Measurements from ENCODE around the gene C1orf167.

C1orf167 gene

GRCh38 chr1:11787804-11788436 lies 25.9 kb downstream of the C1orf167 start:
- DNase-seq: no peak

DNA sequence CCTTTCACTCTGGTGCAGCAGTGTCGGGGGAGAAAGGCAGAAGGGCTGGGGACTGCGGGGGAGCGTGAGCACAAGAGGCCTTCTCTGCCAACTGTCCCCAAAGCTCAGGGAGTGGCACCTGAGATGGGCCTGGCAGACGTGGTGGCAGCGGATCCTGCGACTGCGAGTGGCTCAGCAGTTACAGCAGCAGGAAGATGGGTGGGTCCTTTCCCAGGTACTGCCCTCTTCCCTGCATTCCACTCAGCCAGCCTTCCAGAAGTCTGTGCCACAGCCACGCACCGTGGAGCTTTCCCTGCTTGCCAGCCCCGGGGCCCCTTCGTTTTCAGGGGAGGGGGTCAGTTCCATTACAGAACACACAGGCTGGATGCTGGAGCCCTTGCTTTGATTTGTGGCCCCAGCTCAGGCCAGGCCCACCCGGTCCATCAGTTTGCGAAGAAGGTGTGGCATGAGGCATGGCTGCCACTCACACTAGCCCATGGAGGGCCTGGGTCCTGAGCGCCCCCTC lies 26.6 kb downstream of the C1orf167 start:
- DNase-seq: no peak

DNA sequence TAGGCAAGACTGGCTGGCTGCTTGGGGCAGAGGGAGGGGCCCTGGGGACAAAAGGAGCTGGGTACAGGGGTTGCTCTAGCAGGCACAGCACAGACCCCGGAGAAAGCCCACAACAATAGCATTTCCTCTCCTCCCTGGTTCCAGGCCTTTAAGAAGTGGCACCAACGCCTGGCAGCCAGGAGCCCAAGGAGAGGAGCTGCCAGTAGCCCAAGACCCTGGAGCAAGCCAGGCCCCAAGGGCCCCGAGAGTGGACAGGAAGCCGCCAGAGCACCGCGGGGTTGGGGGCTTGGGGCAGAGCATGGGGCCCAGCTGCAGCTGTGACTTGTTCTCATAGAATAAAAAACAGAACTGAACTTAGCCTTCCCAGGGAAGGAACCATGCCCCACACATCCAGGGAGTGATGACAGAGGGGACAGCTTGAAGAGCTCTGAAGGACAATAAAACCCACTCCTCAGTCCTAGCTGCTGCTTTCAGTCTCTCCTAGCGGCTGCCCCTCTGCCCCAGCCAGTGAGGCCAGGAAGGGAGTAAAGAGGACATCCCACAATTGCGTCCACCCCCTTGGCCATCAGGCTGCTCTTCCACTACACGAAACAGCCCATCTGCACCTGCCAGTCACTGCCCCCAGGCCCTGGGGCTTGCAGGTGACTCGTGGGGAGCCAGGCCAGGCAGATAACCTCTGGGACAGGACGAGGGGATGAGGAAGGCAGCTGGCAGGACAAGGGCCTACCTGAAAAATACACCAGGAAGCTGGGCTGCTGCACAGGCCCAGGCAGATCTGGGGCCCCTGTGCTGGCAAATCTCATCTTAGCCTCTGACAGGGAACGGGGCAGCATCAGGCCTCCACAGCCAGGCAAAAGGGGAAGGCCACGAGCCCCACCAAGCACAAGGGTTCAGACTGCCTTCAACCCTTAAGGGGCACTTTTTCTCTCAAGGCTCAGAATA lies 27.4 kb downstream of the C1orf167 start:
- DNase-seq: no peak

GRCh38 chr1:11790101-11790879 lies 28.3 kb downstream of the C1orf167 start:
- DNase-seq: no peak

DNA sequence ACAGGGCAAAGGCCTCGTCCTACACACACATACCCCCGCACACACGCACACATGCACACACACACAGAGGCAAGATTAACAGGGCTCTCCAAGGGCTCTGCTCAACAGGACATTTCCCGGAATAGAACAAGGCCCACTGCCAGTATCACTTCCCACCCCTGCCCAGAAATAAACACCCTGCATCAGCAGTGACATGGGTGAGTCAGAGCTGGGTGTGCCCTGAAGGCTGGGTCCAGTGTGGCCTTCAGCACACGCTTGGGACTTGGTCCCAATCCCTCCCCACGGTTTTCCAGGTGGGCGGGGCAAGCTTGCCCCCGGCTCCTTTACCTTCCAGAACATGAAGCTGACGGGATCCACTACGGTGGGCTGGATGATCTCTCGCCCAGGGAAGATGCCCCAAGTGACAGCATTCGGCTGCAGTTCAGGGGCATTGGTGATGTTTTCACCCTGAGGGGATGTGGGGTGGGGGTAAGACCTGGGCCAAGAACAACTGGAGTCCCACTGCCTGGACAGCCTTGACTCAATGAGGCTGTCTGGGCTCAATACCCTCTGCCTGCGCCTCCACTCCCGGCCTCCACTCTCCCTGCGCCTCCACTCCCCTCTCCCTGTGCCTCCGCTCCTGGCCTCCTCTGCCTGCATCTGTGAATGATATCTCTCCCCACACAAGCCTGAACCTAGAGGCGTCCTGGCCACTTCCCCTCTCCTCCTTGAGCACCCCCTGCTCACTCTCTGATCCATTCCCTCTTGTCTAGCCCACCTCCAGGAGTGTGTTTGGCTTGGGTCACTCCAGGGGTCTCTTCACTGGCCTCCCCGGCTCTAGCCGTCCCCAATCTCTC lies 29.1 kb downstream of the C1orf167 start:
- DNase-seq: no peak

DNA sequence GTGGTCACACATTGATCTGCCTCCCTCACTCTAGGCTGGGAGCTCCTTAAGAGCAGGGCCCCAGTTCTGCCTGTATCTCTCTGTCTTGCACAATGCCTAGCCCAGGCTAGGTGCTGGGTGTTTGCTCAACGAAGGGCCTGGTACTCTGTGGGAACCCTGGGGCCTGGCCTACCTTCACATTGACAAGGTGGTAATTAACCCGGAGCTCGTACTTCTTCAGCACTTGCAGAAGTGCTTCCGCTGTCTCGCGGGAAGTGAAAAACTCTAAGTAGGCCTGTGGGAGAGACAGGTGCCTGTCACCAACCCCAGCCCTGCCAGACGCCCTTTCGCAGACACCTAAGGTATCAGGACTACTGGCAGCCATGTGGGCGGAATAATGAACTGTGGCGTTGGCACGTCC lies 30.1 kb downstream of the C1orf167 start:
- DNase-seq: no peak

GRCh38 chr1:11793819-11794218 lies 31.8 kb downstream of the C1orf167 start:
- no peak for DNase-seq

DNA sequence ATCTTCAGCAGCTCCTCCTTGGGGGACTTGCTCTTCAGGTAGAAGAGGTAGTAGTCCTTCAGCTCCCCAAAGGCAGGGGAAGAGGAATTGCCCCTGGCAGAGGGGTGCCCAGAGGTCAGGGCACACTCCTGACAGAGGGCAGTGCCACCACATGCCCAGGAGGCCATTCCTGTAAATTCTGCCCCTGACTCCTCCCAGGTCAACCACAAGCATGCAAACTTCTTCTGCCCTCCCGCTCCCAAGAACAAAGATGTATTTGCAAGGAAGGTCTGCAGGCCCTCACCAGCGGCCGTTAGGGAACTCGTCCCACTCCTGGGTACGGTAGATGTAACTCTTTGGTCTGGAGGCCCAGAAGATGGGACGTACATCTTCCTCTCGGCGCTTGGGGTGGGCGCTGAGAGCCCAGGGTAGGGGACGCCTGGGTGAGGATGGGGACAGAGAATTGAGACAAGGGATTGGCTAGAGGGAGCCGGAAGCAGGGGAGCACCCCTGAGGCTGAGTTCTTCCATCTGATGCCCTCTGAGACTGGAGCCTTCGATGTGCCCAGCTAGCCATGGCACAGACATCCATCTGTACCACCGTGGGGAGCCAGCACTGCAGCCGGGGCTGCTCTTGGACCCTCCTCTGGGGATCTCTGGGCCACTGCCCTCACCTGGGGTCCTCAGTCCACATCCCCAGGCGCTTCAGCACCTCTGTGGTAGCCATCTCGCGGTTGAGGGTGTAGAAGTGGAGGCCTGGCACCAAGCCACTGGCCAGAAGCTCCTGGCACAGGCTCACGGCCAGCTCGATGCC lies 32.6 kb downstream of the C1orf167 start:
- DNase-seq: no peak

DNA sequence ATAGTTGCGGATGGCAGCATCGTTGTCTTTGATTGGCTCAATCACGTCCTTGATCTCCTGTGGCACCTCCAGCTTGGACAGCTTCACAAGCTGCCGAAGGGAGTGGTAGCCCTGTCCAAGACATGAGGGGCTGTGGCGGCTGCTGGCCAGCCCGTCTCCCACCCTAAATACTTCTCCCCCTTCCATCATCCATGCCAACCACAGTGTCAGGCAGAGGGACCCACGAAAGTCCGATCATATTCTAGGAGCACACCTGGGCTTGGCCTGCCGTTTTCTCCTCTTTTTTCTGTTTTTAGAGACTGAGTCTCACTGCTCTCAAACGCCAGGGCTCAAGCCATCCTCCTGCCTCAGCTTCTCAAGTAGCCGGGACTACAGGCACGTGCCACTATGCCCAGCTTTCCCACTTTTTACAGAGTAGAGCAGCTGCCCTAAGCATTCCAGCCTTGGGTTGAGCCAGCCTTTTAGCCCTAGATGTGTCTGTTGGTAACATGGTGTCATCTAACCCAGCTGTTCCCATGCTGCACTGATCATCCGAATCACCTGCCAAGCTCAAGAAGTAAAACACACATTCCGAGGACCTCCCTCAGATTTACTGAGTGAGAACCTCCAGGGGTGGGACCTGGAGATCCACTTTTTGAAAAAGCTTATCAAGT lies 33.4 kb downstream of the C1orf167 start:
- DNase-seq: no peak

DNA sequence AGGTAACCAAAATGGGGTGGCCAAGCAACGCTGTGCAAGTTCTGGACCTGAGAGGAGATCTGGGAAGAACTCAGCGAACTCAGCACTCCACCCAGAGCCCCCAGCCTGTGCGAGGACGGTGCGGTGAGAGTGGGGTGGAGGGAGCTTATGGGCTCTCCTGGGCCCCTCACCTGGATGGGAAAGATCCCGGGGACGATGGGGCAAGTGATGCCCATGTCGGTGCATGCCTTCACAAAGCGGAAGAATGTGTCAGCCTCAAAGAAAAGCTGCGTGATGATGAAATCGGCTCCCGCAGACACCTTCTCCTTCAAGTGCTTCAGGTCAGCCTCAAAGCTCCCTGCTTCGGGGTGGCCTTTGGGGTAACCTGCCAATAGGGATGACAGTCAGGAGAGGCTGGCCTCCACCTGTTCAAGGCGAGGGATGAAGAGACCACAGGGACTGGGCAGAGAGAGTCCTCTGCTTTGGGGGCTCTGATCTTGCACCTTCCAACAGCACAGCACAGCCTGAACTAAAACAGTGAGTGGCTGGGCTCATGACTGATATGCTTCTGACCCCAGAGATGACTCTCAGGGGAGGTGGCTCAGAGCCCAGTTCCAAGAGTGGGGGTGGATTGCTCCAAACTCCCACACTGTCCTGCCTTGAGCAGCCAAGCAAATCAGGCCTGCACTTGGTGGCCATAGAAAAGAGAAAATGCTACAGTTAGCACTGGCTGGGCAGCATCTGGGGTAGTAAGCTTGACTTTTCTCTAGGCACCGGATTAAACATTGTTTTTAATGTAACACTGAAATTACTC lies 34.2 kb downstream of the C1orf167 start:
- DNase-seq: no peak

DNA sequence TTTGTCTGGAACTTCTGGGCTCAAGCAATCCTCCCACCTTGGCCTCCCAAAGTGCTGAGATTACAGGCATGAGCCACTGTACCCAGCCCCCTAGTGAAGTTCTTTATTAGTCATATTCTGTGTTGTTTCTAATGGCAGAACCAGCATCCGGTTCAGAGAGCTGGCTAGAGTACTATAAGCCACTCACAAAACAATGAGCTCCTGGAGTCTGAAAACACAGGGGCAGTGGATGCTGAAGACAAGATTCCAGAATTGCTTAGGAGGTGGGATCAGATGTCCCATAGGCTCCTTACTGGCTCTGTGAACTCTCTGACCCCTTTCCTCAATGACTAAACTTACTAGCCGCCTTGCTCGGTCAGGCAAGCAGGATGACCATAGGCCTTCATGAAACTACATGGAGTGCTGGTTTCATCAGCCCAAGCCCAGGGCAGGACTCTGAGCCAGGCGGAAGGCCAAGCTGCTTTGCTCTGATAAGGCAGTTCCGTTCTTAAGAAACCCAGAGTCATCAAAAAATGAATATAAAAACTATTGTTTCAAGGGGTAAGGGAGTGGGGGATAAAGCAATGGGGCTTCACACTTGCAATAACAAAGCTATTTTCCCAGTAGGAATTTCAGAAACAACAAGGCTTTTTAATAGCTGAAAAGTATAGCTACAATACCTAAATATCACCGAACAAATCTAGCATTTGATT lies 35.7 kb downstream of the C1orf167 start:
- no peak for DNase-seq

DNA sequence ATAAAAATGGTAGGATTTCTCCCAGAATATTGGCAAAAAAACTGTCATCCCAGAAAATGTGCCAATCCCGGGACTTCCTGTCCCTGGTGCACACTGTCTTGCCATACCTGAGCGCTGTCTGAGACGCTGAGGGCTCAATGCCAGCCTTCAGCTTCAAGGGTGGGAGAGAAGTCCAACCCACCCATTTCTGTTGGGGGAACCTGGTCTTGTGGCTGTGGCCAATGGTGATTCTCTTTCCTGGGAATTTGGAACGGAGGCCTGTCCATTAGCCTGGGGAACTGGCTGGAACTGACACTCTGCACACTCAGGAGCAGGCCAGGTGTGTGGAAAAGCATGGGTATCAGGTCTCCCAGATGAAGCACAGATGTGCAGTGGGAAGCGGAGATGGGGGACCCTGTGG lies 37.1 kb downstream of the C1orf167 start:
- no peak for DNase-seq

GRCh38 chr1:11799896-11800295 lies 37.9 kb downstream of the C1orf167 start:
- DNase-seq: no peak

DNA sequence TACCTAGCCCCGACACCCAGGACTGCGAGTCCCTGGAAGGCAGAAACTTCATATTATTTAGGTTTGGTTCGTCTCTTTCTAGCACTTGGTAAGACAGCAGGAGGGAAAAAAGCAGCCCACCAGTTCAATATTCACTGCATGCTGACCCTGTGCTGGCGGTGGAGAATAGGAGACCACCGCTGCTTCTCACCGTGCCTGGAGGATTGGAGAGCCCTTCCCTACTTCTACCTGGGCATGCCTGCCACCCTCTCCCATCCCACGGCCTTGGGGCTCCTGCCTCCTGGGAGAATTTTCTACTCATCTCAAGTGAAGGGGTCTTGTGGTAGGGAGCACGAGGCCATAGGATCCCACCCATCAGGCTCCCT lies 38.4 kb downstream of the C1orf167 start:
- no peak for DNase-seq

GRCh38 chr1:11800756-11801433 lies 38.9 kb downstream of the C1orf167 start:
- DNase-seq: no peak

DNA sequence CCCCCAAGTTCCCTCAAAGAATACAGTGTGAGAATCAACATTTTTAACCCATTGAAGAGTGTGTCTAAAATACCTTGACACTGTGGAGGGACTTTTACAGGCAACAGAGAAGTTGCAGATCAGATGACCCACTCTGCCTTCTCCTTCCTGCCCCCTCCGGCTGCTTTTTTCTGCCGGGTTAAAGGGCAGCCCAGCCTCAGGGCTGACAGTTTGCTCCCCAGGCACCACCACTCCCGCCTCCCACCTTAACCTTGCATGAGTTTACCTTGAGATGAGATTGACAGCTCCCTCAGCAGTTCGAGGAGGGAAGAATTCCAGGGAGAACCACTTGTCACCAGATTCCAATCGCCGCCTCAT lies 40.6 kb downstream of the C1orf167 start:
- DNase-seq: no peak

DNA sequence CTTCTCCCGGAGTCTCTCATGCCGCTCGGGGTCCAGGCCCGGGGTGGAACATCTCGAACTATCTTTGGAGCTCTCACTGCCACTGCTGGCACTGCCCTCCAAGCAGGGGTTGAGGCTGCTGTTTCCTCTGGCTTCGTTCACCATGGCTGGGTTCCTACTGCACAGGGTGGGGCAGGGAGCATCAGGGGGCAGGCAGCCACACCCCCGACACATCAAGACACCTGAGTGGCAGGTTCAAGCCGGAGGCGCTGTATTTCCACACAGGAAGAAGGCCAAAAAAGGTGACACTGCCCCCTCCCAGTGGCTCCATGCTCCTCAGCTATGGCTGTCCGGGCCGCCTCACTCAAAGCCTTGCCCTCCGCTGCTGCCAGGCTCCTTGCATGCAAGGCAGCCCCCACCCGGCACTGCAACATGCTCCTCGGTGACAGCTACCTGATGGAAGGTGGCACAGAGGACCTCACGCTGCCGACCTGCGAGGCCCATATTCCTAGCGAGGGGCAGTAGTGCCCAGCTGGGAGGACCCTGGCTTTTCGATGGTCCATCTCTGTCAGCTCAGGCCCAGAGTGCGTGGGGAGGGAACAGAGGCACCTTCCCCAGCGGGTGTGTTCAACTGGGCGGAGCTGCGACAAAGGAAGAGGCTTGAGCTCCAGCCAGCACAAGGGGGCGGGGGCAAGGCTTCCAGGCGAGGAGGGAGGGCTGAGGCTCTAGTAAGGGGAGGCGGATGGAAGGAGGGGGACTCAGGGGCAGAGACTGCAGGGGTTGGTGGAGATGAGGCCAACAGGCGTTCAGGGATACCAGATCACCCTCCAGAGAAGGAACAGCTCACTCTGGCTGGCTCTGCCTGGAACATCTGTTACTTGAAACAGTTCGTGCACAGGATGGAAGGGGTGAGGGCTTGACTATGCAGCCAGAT lies 41.2 kb downstream of the C1orf167 start:
- DNase-seq: peak; percentile 70

Data from effector CD8-positive, alpha-beta T cell (primary cell).